ENCODE data around the gene MVK. TPM values are rescaled to one million over a fixed set of nuclear protein-coding genes. Genes with fewer than 3 reads are reported as not detected.

Gene MVK
- total RNA-seq, 2 donors from 2014 or later, result 12.8 to 22.6 TPM

DNA sequence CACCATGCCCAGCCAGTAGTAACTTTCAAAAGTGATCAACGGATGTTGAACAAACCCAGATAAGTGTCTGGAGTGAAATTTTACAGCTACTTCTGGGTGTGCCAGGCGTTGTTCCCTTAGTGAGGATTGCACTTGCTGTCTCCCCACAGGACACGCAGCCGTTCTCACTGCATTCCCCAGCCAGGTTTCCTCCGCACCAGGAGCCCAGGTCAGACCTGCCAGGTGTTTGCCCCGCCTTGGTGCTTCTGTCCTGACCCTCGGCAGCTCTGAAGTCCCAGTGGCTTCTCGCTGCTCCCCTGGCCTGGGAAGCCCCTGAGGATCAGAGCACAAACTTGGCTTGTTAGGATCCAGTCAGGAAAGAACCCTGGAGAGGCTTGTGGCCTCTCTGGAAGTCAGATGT is 36.5 kb upstream of the MVK start:
- Histone ChIP-seq H3K9ac (ENCODE audit: extremely low read depth, low read length, poor library complexity, severe bottlenecking) (no peak overlapping the region), H3K27me3 (ENCODE audit: control insufficient read depth, insufficient read depth, low read length, poor library complexity, severe bottlenecking) (no peaks in the 10 kb centered on the region), H3K27ac (ENCODE audit: low read depth, low read length) (no peak overlapping the region), H3K4me3 (ENCODE audit: low read length) (no peak overlapping the region), H3K36me3 (ENCODE audit: control insufficient read depth, insufficient read depth, low read length) (no peaks in the 10 kb centered on the region), H3K9me3 (ENCODE audit: control insufficient read depth, low read length) (no peaks in the 10 kb centered on the region), H3K4me1 (ENCODE audit: control insufficient read depth, insufficient read depth, low read length) (no peaks in the 10 kb centered on the region)
- H3K27me3 Mint-ChIP-seq (ENCODE audit: insufficient read depth), result no peaks in the 10 kb centered on the region
- no peak for DNase-seq
- H3K4me3 Mint-ChIP-seq, result no peak overlapping the region
- H3K9me3 Mint-ChIP-seq, result no peaks in the 10 kb centered on the region
- WGBS, 2 experiments (ENCODE audit: insufficient coverage in 1 of 2, insufficient read length in 1 of 2), result 95 to 96% methylated on average over 8 of the region's 8 CpGs
- peaks cover 13% of the 10 kb centered on the region for H3K36me3 Mint-ChIP-seq (ENCODE audit: low read depth)
- TF ChIP-seq, protein P1, sequence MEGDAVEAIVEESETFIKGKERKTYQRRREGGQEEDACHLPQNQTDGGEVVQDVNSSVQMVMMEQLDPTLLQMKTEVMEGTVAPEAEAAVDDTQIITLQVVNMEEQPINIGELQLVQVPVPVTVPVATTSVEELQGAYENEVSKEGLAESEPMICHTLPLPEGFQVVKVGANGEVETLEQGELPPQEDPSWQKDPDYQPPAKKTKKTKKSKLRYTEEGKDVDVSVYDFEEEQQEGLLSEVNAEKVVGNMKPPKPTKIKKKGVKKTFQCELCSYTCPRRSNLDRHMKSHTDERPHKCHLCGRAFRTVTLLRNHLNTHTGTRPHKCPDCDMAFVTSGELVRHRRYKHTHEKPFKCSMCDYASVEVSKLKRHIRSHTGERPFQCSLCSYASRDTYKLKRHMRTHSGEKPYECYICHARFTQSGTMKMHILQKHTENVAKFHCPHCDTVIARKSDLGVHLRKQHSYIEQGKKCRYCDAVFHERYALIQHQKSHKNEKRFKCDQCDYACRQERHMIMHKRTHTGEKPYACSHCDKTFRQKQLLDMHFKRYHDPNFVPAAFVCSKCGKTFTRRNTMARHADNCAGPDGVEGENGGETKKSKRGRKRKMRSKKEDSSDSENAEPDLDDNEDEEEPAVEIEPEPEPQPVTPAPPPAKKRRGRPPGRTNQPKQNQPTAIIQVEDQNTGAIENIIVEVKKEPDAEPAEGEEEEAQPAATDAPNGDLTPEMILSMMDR (conservative IDR thresholded peaks at IDR 0.05), result no peak
- H3K27ac Mint-ChIP-seq, result peak overlapping the region; percentile 52
- no peaks in the 10 kb centered on the region for H3K4me1 Mint-ChIP-seq

DNA sequence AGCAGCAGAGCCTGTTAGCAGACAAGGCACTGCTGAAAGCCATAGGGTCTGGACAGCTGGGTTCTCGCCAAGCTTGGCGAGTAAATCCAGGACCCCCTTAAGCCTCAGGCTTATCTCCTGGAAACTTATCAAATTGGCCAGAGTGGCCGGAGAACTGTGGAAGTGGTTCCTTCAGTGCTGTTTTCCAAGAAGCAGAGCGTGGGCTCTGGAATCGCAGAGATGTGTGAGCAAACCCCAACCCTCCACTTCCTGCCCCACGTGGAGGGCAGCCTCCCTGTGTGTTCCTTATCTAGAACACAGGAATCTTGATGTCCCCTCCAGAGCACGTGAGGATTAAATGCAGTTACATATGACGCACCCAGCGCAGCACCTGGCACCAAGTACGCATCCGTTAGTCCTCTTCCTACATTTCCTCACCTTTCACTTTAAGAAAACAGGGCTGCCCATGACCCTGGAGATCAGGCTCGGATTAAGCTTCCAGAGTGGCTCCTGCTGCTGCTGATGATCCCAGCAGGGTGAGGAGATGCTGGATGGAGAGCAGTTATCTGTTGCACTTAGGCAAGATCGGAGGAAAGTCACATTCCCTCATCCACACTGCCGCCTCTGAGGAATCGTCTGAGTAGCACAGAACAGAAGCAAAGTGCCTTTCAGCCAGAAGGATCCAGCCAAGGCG is 35.3 kb upstream of the MVK start:
- TF ChIP-seq, protein P1 (conservative IDR thresholded peaks at IDR 0.05), result no peak
- H3K27me3 Mint-ChIP-seq (ENCODE audit: insufficient read depth), result no peaks in the 10 kb centered on the region

DNA sequence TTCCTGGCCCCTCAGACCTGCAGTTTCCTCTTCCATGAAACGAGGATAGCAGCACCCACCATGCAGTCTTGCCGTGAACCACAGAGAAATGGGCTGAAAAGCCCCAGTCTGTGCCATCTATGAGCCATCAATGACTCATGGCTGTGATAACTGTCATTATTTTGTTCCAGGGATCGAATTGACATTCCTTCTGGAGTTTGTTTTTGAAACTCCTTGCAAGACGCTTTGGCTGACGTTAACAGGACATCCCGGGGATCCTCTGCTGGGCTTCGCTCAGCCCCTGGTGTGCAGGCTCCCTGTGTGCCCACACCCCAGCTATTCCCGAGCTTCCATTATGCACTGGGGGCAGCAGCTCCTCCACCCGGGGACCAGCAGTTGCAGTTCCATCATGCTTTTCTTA is 34.1 kb upstream of the MVK start:
- no peak overlapping the region for H3K27ac Mint-ChIP-seq
- peaks cover 13% of the 10 kb centered on the region for H3K36me3 Mint-ChIP-seq (ENCODE audit: low read depth)
- 88 to 89% methylated on average over 9 of the region's 9 CpGs for WGBS, 2 experiments (ENCODE audit: insufficient coverage in 1 of 2, insufficient read length in 1 of 2)
- Histone ChIP-seq H3K27ac (ENCODE audit: low read depth, low read length) (no peak overlapping the region), H3K36me3 (ENCODE audit: control insufficient read depth, insufficient read depth, low read length) (no peaks in the 10 kb centered on the region), H3K4me1 (ENCODE audit: control insufficient read depth, insufficient read depth, low read length) (no peaks in the 10 kb centered on the region), H3K4me3 (ENCODE audit: low read length) (no peak overlapping the region), H3K27me3 (ENCODE audit: control insufficient read depth, insufficient read depth, low read length, poor library complexity, severe bottlenecking) (no peaks in the 10 kb centered on the region), H3K9ac (ENCODE audit: extremely low read depth, low read length, poor library complexity, severe bottlenecking) (no peak overlapping the region), H3K9me3 (ENCODE audit: control insufficient read depth, low read length) (no peaks in the 10 kb centered on the region)
- TF ChIP-seq, protein P1 (conservative IDR thresholded peaks at IDR 0.05), result no peak
- no peaks in the 10 kb centered on the region for H3K4me1 Mint-ChIP-seq
- no peaks in the 10 kb centered on the region for H3K27me3 Mint-ChIP-seq (ENCODE audit: insufficient read depth)
- no peak overlapping the region for H3K4me3 Mint-ChIP-seq
- H3K9me3 Mint-ChIP-seq, result no peaks in the 10 kb centered on the region
- no peak for DNase-seq

More for the DNA sequence above, 35.3 kb upstream of the MVK start:
- H3K4me1 ChIP-seq (ENCODE audit: control insufficient read depth, insufficient read depth, low read length), result no peaks in the 10 kb centered on the region
- H3K9me3 ChIP-seq (ENCODE audit: control insufficient read depth, low read length), result no peaks in the 10 kb centered on the region
- no peak overlapping the region for H3K4me3 ChIP-seq (ENCODE audit: low read length)
- Mint-ChIP-seq H3K27ac (no peak overlapping the region), H3K4me1 (no peaks in the 10 kb centered on the region), H3K36me3 (ENCODE audit: low read depth) (peaks cover 13% of the 10 kb centered on the region), H3K4me3 (no peak overlapping the region), H3K9me3 (no peaks in the 10 kb centered on the region)
- H3K9ac ChIP-seq (ENCODE audit: extremely low read depth, low read length, poor library complexity, severe bottlenecking), result no peak overlapping the region
- H3K36me3 ChIP-seq (ENCODE audit: control insufficient read depth, insufficient read depth, low read length), result no peaks in the 10 kb centered on the region
- no peak overlapping the region for H3K27ac ChIP-seq (ENCODE audit: low read depth, low read length)
- no peak for DNase-seq
- WGBS, 2 experiments (ENCODE audit: insufficient coverage in 1 of 2, insufficient read length in 1 of 2), result 90 to 94% methylated on average over 12 to 16 of the region's 16 CpGs
- H3K27me3 ChIP-seq (ENCODE audit: control insufficient read depth, insufficient read depth, low read length, poor library complexity, severe bottlenecking), result no peaks in the 10 kb centered on the region

Measured in endodermal cell (in vitro differentiated cells).